ENCODE data around the gene ONECUT2. TPM values are rescaled to one million over a fixed set of nuclear protein-coding genes. Genes with fewer than 3 reads are reported as not detected.

Gene ONECUT2
- total RNA-seq, 1 donor from 2014 or later, result 0.41 TPM

- Histone ChIP-seq H3K9me3 (replicated peaks) (no peaks in the 10 kb centered on the region), H3K4me3 (peak overlapping the region; percentile 39), H3K4me1 (peaks cover 73% of the 10 kb centered on the region), H3K27ac (replicated peaks) (no peak overlapping the region), H3K27me3 (ENCODE audit: low read depth) (peaks cover 97% of the 10 kb centered on the region), H3K36me3 (no peaks in the 10 kb centered on the region)
- TF ChIP-seq CTCF (IDR thresholded peaks at IDR 0.05; ENCODE audit: borderline replicate concordance), result no peak
- no peak for DNase-seq
- intact Hi-C loops (cut with micrococcal nuclease), result no loop called here
These were observed 1.2 kb downstream of the ONECUT2 start for GRCh38 chr18:57436191-57436964.

- no peak for DNase-seq
- H3K27me3 ChIP-seq (ENCODE audit: low read depth), result peaks cover 97% of the 10 kb centered on the region
- no peak overlapping the region for H3K27ac ChIP-seq (replicated peaks)
- TF ChIP-seq CTCF (IDR thresholded peaks at IDR 0.05; ENCODE audit: borderline replicate concordance), result no peak
- H3K9me3 ChIP-seq (replicated peaks), result no peaks in the 10 kb centered on the region
- peaks cover 78% of the 10 kb centered on the region for H3K4me1 ChIP-seq
- peak overlapping the region; percentile 39 for H3K4me3 ChIP-seq
- intact Hi-C loops (cut with micrococcal nuclease), result no loop called here
- H3K36me3 ChIP-seq, result no peaks in the 10 kb centered on the region
These were observed 1.8 kb downstream of the ONECUT2 start for GRCh38 chr18:57436965-57437333.

GRCh38 chr18:57437402-57437765, 2.2 kb downstream of the ONECUT2 start:
- H3K4me3 ChIP-seq, result peak overlapping the region; percentile 53
- no peak for TF ChIP-seq CTCF (IDR thresholded peaks at IDR 0.05; ENCODE audit: borderline replicate concordance)
- H3K9me3 ChIP-seq (replicated peaks), result no peaks in the 10 kb centered on the region
- intact Hi-C loops (cut with micrococcal nuclease), result no loop called here
- no peaks in the 10 kb centered on the region for H3K36me3 ChIP-seq
- DNase-seq, result no peak
- no peak overlapping the region for H3K27ac ChIP-seq (replicated peaks)
- H3K4me1 ChIP-seq, result peaks cover 78% of the 10 kb centered on the region
- peaks cover 97% of the 10 kb centered on the region for H3K27me3 ChIP-seq (ENCODE audit: low read depth)

- Histone ChIP-seq H3K4me1 (peaks cover 78% of the 10 kb centered on the region), H3K9me3 (replicated peaks) (no peaks in the 10 kb centered on the region), H3K27ac (replicated peaks) (no peak overlapping the region), H3K27me3 (ENCODE audit: low read depth) (peaks cover 97% of the 10 kb centered on the region), H3K4me3 (peak overlapping the region; percentile 53), H3K36me3 (no peaks in the 10 kb centered on the region)
- intact Hi-C loops (cut with micrococcal nuclease), result no loop called here
- peak; percentile 66 for TF ChIP-seq CTCF (IDR thresholded peaks at IDR 0.05; ENCODE audit: borderline replicate concordance)
- DNase-seq, result no peak
These were observed 2.8 kb downstream of the ONECUT2 start for GRCh38 chr18:57437766-57438671.

GRCh38 chr18:57438743-57439608, 3.8 kb downstream of the ONECUT2 start:
- peak overlapping the region; percentile 53 for H3K4me3 ChIP-seq
- no peaks in the 10 kb centered on the region for H3K36me3 ChIP-seq
- H3K9me3 ChIP-seq (replicated peaks), result no peaks in the 10 kb centered on the region
- H3K27ac ChIP-seq (replicated peaks), result no peak overlapping the region
- TF ChIP-seq CTCF (IDR thresholded peaks at IDR 0.05; ENCODE audit: borderline replicate concordance), result no peak
- no peak for DNase-seq
- intact Hi-C loops (cut with micrococcal nuclease), result no loop called here
- H3K4me1 ChIP-seq, result peaks cover 74% of the 10 kb centered on the region
- H3K27me3 ChIP-seq (ENCODE audit: low read depth), result peaks cover 97% of the 10 kb centered on the region

Measured in left ventricle myocardium inferior (tissue), 1 donor.